Heart right ventricle (tissue), 16 donors: ENCODE data around the gene ILK. TPM values are rescaled to one million over a fixed set of nuclear protein-coding genes. Genes with fewer than 3 reads are reported as not detected.

ENCODE experiments used
- ATAC-seq, 8 donors: fragments of 200-7000 bp; cut with Tn5 transposase; one replicate each; pipeline ENCODE4 v1.9.1; 2020; ENCODE audit warnings: mild to moderate bottlenecking in 8 of 8, moderate library complexity in 8 of 8, moderate number of reproducible peaks in 1 of 8
- DNase-seq, 2 donors: peaks; one replicate each; pipeline ENCODE4 v3.0.0-alpha.2; 2020
- H3K27ac ChIP-seq, 10 donors: fragments of 200-600 bp; sonication (generic) in 2 of 10; one replicate each; pipeline versions ENCODE4 v1.5.0 to v1.8.0; 2020 to 2022; ENCODE audit warnings: mild to moderate bottlenecking in 3 of 10
- H3K27me3 ChIP-seq, 7 donors: fragments of 200-600 bp; one replicate each; pipeline ENCODE4 v1.8.0; 2021 to 2022; ENCODE audit warnings: mild to moderate bottlenecking in 2 of 7
- H3K36me3 ChIP-seq, 9 donors: fragments of 200-600 bp; sonication (generic) in 1 of 9; one replicate each; pipeline versions ENCODE4 v1.5.0 to v1.8.0; 2020 to 2022; ENCODE audit warnings: mild to moderate bottlenecking in 2 of 9
- H3K4me1 ChIP-seq, 9 donors: fragments of 200-600 bp; sonication (generic) in 1 of 9; one replicate each; pipeline versions ENCODE4 v1.5.0 to v1.8.0; 2020 to 2022; ENCODE audit warnings: mild to moderate bottlenecking in 4 of 9
- H3K4me3 ChIP-seq, 10 donors: fragments of 200-600 bp; sonication (generic) in 2 of 10; one replicate each; pipeline versions ENCODE4 v1.5.0 to v1.8.0; 2020 to 2022; ENCODE audit warnings: mild to moderate bottlenecking in 7 of 10, moderate library complexity in 2 of 10
- H3K9me3 ChIP-seq, 11 donors: fragments of 200-600 bp in 10 of 11; sonication (generic) in 2 of 11; one replicate each; pipeline versions ENCODE4 v1.5.0 to v1.8.0; 2013 to 2022; ENCODE audit warnings: mild to moderate bottlenecking in 2 of 11, control low read depth in 1 of 11, moderate library complexity in 1 of 11
- CTCF ChIP-seq, 9 donors: fragments of 200-600 bp; sonication (generic) in 2 of 9; IDR thresholded peaks; one replicate each; pipeline versions ENCODE4 v1.5.0 to v1.8.0; 2021 to 2022; ENCODE audit warnings: antibody characterized with exemption in 9 of 9, mild to moderate bottlenecking in 5 of 9, moderate library complexity in 1 of 9
- WGBS, 2 donors: extraction: QIAGEN DNeasy Blood & Tissue Kit; methylation state at CpG; one replicate each; pipeline ENCODE4 v1.1.7; 2013; ENCODE audit warnings: inconsistent platforms in 1 of 2; 5-methylcytosine and 5-hydroxymethylcytosine counted together
- intact Hi-C, 10 donors: fragments of 100-400 bp; cut with DNase I; formaldehyde crosslinking; loops; one replicate each; pipeline versions ENCODE4 v1.11.1 to v1.14.2; 2022
- polyA plus RNA-seq, 2 donors: library from polyadenylated mRNA; stranded (reverse); fragments of 200-250 nt; gene quantifications; one replicate each; pipeline ENCODE4 v1.2.3, GENCODE V29; 2013
- total RNA-seq, 10 donors: library from RNA; stranded (reverse); fragmentation: NEBNext Ultra II Directional in 3 of 10; extraction: Animal tissue kit (Norgen Biotek cat#: 25700) in 3 of 10; gene quantifications; one replicate each; pipeline versions ENCODE4 v1.2.1 to v1.2.4, GENCODE V29; 2021 to 2023
- donor health status: Arrhythmogenic right ventricular cardiomyopathy.
- donor health status: ischemic (EF 13 %, LVEDD 7.1; RV severe dilation, severe dysfunction).
- donor health status: healthy with polysubstance abuse.
- donor health status: DM: no; HTN: yes; CAD: no.
- donor health status: DM: no; HTN: no; CAD: no.
- donor health status: ischemic (EF 25% LVEDD 6.9; RV normal size, moderate dysfunction).
- donor health status: ischemic (EF 25% LVEDD 5.7; RV mildly dilated, moderate dysfunction).
- donor health status: healthy.
- donor health status: DM: yes; HTN: yes; CAD: no.
- donor health status: Ischemic cardiomyopathy.
- donor health status: ischemic (EF 35%, LVEDD 5.7; RV mildly dilated, moderate dysfunction).
- donor health status: nonischemic (EF 11% LVEDD 7.7; RV severe dilation, severe dysfunction).
- donor health status: DM: yes; HTN: yes; CAD: no.
- donor health status: PGD.
- donor health status: ischemic (EF 29% LVEDD 5.4; RV normal size, mild dysfunction).
- donor health status: nonischemic (EF 23%, LVEDD 6.1; RV moderate dilation, normal function).

ILK gene
- total and polyA plus RNA-seq, 12 donors: 150 to 247 (median 214) TPM

GRCh38 chr11:6576471-6577373 lies 26.9 kb upstream of the ILK start:
- DNase-seq (peak in 1 of 2 donors; percentile 60), ATAC-seq (peak; percentile 63 to 85 (median 75))
- H3K9me3 ChIP-seq: peaks cover 0 to 4% (median 0%) of the 10 kb centered on the region in 11 donors
- peaks cover 10 to 27% (median 21%) of the 10 kb centered on the region in 9 donors for H3K4me1 ChIP-seq
- WGBS, 2 donors: 17 to 24% methylated on average over 6 of the region's 6 CpGs
- TF ChIP-seq CTCF (IDR thresholded peaks at IDR 0.05): no peak
- H3K27me3 ChIP-seq: no peaks in the 10 kb centered on the region
- no peaks in the 10 kb centered on the region for H3K36me3 ChIP-seq
- intact Hi-C loops: no loop called here
- no peak overlapping the region for H3K4me3 ChIP-seq
- peak overlapping the region in 9 of 10 donors; percentile 37 to 82 (median 63) for H3K27ac ChIP-seq

GRCh38 chr11:6578134-6578533 lies 25.4 kb upstream of the ILK start:
- Histone ChIP-seq H3K9me3 (peaks cover 0 to 16% (median 5%) of the 10 kb centered on the region in 11 donors), H3K4me3 (no peak overlapping the region), H3K27ac (peak overlapping the region in 1 of 10 donors; percentile 82), H3K27me3 (no peaks in the 10 kb centered on the region), H3K36me3 (no peaks in the 10 kb centered on the region), H3K4me1 (peaks cover 10 to 27% (median 21%) of the 10 kb centered on the region in 9 donors)
- WGBS, 2 donors: 94% methylated on average over 1 of the region's 1 CpG
- intact Hi-C loops: no loop called here
- no peak for TF ChIP-seq CTCF (IDR thresholded peaks at IDR 0.05)
- DNase-seq (no peak), ATAC-seq (no peak)

- Histone ChIP-seq H3K36me3 (peaks cover 0 to 4% (median 0%) of the 10 kb centered on the region in 9 donors), H3K27ac (no peak overlapping the region), H3K4me3 (no peak overlapping the region), H3K4me1 (peaks cover 10 to 27% (median 21%) of the 10 kb centered on the region in 9 donors), H3K27me3 (no peaks in the 10 kb centered on the region), H3K9me3 (peaks cover 0 to 32% (median 19%) of the 10 kb centered on the region in 11 donors)
- DNase-seq (no peak), ATAC-seq (peak in 2 of 8 donors; percentile 39 to 55)
- intact Hi-C loops: no loop called here
- no peak for TF ChIP-seq CTCF (IDR thresholded peaks at IDR 0.05)
- 50 to 61% methylated on average over 2 of the region's 2 CpGs for WGBS, 2 donors
These were observed 23.9 kb upstream of the ILK start for GRCh38 chr11:6579681-6580080.

GRCh38 chr11:6583584-6583983 lies 20.0 kb upstream of the ILK start:
- intact Hi-C loops: no loop called here
- ATAC-seq: no peak
- Histone ChIP-seq H3K27ac (no peak overlapping the region), H3K27me3 (no peaks in the 10 kb centered on the region), H3K36me3 (peaks cover 0 to 5% (median 0%) of the 10 kb centered on the region in 9 donors), H3K4me3 (no peak overlapping the region), H3K4me1 (peaks cover 0 to 25% (median 14%) of the 10 kb centered on the region in 9 donors), H3K9me3 (peaks cover 0 to 35% (median 21%) of the 10 kb centered on the region in 11 donors)
- TF ChIP-seq CTCF (IDR thresholded peaks at IDR 0.05): no peak
- WGBS, 2 donors: 91 to 95% methylated on average over 1 of the region's 1 CpG
- DNase-seq: no peak
